Globus pallidus (tissue), 1 donor: ENCODE data around the gene MCAT.
"Not testable (repeated sequence)": the region's sequence is repeated elsewhere in the genome, so short reads cannot be mapped to it uniquely, and the experiment has no call there.

ENCODE experiments used
- DNase-seq: peaks from one replicate; pipeline ENCODE4 v3.0.0-alpha.2; 2015; ENCODE audit warnings: low spot score

Gene MCAT

DNA sequence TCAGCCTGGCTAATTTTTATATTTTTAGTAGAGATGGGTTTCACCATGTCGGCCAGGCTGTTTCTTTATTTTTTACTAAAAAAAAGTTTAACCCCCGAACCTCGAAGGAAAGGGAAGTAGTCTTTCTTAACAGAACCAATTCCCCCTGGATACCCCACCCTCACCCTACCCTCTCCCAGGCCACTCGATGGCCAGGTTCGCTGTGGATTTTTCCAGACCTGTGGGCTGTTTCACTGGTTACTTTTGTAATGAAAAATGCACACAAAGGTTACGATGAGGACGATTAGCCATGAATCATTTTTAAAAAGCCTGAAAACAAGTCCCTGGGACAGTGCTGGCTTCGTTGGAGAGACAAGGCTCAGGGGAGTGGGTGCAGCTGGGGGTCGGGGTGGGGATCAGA lies 10.7 kb upstream of the MCAT start:
- no peak for DNase-seq

- DNase-seq, result peak; percentile 58
Observed at GRCh38 chr22:43152357-43153071, 9.3 kb upstream of the MCAT start.

DNA sequence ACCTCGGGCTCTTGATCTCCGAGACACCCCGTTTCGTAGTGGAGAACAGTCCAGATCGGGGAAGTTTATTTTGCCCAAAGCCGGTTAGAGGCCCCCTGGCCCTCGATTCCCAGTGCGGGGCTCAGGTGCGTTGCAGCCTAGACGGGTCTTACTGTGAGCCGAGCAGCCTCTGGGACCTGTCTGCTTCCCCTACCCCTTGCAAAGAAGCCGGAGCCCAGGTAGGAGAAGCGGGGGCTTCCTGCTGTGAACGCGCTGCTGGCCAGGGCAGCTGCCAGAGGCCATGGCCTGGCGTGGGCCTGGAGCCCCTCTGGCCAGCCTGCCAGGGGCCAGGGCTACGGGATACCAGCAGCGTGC lies 8.8 kb upstream of the MCAT start:
- peak; percentile 17 for DNase-seq

GRCh38 chr22:43151251-43152002 lies 8.2 kb upstream of the MCAT start, which contains the start of gene TSPO:
TSS of gene TSPO (plus strand) at chr22:43151559. CDS start at chr22:43159239, 7,680 bp downstream.
- peak; percentile 76 for DNase-seq

DNA sequence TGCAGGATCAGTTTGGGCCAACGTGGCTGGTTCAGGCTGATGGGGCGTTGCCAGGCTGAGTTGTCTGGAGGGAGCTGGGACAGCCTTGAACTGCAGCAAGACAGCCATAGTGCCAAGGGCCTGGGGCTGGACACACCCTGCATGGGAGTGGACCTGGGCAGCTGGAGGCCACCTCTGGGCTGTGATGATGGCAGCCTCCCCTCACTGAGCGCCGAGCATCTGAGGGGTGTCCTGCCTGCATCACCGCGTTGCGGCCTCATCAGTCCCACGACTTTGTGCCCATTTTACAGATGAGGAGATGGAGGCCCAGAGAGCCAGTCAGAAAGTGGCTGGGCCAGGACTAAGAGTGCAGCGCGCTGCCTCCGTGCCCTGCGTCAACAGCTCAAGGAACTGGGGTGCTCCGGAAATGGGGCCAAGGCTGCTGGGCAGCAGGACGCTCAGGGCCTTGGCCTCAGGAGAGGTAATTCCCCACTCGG lies 7.6 kb upstream of the MCAT start:
- no peak for DNase-seq

DNA sequence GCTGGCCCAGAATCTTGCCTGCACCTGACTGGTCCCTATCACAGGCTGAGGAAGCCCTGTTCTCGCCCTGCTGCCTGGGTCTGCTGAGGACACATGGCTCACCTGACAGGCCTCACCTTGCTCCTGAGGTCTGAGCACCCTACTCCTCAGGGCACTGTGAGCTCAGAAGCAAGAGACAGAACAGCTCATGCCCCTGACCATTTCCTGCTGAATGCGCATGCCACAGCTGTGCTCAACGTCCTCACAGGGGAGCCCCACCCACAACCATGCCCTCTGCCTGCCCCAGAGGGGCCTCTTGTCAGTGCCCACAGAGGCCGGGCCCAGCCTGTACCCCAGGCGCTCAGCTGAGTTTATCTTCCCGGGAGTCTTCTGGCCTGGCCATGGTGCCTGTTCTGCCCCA lies 5.4 kb upstream of the MCAT start:
- DNase-seq, result no peak

DNA sequence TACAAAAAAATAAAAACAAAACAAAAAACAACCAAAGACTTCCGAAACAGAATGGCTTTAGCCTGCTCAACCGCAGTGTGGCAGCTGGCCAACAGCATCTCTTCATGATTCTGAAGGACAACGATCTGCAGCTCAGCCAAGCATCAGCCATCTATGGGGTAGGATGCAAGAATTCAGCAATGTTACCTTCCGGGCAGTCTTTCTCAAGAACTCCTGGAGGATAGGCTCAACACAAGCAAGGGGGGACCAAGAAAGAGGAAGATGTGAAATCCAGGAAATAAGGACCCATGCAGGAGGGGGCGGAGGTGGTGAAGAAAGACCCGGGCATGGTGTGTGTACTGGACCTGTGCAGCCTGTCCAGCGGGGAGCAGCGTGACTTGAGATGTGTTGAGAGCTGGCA lies 4.6 kb upstream of the MCAT start:
- DNase-seq, result no peak

DNA sequence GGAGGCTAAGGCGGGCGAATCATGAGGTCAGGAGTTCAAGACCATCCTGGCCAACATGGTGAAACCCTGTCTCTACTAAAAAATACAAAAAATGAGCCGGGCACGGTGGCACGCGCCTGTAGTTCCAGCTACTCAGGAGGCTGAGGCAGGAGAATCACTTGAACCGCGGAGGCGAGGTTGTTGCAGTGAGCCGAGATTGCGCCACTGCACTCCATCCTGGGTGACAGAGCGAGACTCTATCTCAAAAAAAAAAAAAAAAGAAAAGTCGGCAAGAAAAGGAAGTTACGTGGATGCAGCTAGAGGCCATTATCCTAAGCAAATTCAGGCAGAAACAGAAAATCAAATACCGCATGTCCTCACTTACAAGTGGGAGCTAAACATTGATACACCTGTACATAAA lies 3.1 kb upstream of the MCAT start:
- not testable (repeated sequence) for DNase-seq

DNA sequence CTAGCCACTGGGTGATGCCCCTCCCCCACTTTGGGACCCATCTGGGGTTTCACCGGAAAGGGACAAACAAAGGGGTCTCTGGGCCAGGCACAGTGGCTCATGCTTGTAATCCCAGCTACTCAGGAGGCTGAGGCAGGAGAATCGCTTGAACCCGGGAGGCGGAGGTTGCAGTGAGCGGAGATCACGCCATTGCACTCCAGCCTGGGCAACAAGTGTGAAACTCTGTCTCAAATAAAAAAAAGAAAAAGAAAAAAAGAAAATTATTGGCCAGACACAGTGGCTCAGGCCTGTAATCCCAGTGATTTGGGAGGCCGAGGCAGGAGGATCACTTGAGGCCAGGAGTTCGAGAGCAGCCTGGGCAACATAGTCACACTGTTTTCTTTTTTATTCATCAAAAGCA lies 2.2 kb upstream of the MCAT start:
- DNase-seq, result not testable (repeated sequence)

DNA sequence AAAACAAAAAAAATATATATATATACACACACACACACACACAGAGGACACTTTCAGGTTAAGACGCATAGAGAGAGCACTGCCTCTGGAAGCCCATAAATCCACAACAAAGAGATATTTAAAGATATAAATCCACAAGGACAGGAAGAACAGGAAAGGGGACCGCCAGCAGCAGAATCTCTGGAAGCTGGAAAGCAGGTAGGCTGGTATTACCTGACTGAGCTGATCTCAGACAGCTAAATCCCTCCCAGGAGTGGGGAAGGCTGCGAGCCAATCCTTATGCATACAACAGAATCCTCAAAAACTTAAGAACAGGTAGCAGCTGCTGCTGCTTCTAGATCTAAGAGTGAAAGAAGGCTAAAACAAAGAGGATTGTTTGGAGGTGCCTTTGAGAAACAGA lies 1.8 kb upstream of the MCAT start:
- DNase-seq, result no peak

- no peak for DNase-seq
Observed at GRCh38 chr22:43136801-43137200, 6.4 kb downstream of the MCAT start.

GRCh38 chr22:43136255-43136654 lies 6.9 kb downstream of the MCAT start:
- DNase-seq, result no peak

DNA sequence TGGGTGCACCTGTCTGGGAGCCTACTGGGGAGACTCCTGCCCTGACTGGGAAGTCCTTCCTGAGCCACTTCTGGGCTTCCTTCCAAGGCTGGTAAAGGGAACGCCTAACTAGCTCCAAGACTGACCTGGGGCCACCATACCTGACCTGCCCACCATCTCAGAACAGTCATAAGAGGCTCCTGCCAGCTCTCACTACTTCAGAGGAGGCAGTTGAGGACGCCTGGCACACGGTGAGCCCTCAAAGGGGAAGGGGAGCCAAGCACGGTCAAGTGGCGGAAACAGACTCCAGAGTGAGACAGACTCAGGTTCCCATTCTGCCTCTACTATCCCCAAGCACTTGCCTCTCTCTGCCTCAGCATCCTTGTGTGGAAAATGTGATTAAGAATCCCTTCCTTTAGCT lies 7.6 kb downstream of the MCAT start:
- DNase-seq, result no peak

GRCh38 chr22:43134553-43134952 lies 8.6 kb downstream of the MCAT start:
- no peak for DNase-seq

- no peak for DNase-seq
Observed at GRCh38 chr22:43133401-43133800, 9.8 kb downstream of the MCAT start.

GRCh38 chr22:43131773-43132501 lies 11.3 kb downstream of the MCAT start:
- DNase-seq, result no peak

GRCh38 chr22:43129426-43130425 lies 13.5 kb downstream of the MCAT start:
- no peak for DNase-seq

DNA sequence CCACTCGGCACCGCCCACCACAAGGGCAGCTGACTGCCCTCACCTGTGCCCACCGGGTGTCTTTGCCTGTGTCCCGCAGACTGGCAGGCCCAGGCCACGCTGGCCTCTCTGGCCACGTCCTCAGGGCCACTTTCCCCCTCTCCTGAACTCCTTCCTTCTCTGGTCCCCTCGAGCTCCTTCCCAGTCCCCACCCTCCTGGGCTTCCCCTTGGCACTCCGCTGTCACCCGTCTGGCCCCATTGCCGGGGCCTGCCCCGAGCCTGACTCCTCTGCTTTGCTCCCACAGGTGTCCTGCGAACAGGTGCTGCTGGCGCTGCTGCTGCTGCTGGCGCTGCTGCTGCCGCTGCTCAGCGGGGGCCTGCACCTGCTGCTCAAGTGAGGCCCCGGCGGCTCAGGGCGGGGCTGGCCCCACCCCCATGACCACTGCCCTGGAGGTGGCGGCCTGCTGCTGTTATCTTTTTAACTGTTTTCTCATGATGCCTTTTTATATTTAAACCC lies 14.2 kb downstream of the MCAT start:
- DNase-seq, result no peak

- DNase-seq, result no peak
Observed at GRCh38 chr22:43128116-43128515, 15.1 kb downstream of the MCAT start.

DNA sequence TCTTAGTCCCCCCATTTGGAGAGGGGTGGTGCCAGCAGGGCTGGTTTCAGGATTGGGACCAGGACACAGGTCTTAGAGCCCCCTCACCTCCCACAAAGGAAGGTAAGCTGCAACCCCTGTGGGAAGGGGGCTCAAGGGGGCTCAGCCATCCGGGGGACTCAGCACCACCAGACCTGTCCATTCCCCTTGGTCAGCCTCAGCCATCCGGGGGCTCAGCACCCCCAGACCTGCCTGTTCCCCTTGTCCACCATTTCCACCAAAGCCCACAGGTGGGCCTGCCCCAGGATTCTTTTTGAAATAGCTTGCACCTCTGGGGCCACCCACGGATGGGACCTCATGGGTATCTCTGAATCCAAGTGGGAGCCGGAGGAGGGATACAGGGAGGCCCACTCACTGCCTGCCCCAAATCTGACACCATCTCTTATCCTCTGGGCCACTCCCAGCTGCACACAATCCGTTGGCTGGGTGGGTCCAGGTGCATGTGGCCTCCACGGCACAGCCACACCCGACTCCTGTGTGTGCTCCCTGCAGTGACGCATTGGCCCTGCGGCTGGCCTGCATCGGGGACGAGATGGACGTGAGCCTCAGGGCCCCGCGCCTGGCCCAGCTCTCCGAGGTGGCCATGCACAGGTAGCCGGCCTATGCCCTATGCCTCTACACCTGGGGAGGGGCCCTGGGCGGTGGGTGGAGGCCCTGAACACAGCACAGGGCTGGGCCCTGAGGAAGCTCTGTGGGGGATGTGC lies 15.9 kb downstream of the MCAT start:
- no peak for DNase-seq
